ENCODE measurements around the gene RPTOR.
"Not testable (repeated sequence)": the region's sequence is repeated elsewhere in the genome, so short reads cannot be mapped to it uniquely, and the experiment has no call there.

The RPTOR gene

DNA sequence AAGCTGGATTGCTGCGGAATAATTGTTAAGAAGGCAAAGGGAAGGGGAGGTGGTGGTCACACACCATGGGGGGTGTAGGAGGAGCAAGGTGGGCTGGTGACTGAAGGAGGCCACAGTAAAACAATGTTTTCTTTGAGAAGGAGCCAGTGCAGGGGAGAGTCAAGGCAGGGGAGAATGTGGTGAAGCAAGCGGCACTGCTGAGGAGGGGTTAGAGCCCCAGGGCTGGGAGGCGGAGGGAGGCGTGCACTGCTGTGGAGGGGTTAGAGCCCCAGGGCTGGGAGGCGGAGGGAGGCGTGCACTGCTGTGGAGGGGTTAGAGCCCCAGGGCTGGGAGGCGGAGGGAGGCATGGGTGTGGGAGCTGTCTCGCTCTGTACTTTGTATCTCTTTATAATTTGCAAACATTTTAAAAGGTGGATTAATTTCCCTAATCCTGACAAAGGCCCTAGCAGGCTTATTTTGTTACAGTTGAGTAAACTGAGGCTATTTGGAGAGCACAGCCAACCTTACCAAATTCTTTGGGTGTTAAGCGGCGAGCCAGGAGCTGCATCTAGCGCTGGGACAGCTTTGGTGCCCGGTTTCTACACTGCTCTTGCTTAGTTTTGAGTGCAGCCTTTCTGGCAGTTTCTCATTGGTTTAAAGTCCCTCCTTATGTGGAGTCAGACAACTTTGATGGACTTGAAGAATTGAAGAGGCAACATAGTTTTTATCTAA, 20.9 kb downstream of the RPTOR start:
- peaks cover 31% of the 10 kb centered on the region for H3K4me1 Mint-ChIP-seq
- H3K36me3 Mint-ChIP-seq = peaks cover 8% of the 10 kb centered on the region
- no peak overlapping the region for H3K4me3 Mint-ChIP-seq
- H3K27me3 Mint-ChIP-seq = no peaks in the 10 kb centered on the region
- H3K27ac Mint-ChIP-seq = no peak overlapping the region
- no peaks in the 10 kb centered on the region for H3K9me3 Mint-ChIP-seq

- H3K27ac Mint-ChIP-seq = no peak overlapping the region
- H3K36me3 Mint-ChIP-seq = peaks cover 8% of the 10 kb centered on the region
- no peak overlapping the region for H3K4me3 Mint-ChIP-seq
Measured at GRCh38 chr17:80566054-80566400, 21.4 kb downstream of the RPTOR start.

DNA sequence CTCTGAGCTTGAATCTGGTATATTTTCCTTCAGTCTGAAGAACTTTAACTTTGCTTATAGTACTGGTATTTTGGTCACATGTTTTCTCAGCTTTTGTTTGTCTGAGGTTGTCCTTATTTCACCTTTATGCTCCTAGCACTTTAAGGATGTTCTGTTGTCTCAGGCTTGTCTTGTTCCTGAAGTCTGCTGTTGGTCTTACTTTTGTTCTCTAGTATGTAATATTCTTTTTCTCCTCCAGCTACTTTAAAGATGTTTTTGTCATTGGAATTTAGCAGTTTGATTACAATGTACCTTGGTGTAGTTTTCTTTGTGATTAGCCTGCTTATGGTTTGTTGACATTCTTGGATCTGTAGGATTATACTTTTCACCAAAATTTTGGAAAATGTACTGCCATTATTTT, 23.6 kb downstream of the RPTOR start:
- Mint-ChIP-seq H3K4me3 (no peak overlapping the region), H3K9me3 (peaks cover 4% of the 10 kb centered on the region)

More at GRCh38 chr17:80566054-80566400, 21.4 kb downstream of the RPTOR start:
- peaks cover 34% of the 10 kb centered on the region for H3K4me1 Mint-ChIP-seq
- H3K27me3 Mint-ChIP-seq = no peaks in the 10 kb centered on the region
- H3K9me3 Mint-ChIP-seq = no peaks in the 10 kb centered on the region

DNA sequence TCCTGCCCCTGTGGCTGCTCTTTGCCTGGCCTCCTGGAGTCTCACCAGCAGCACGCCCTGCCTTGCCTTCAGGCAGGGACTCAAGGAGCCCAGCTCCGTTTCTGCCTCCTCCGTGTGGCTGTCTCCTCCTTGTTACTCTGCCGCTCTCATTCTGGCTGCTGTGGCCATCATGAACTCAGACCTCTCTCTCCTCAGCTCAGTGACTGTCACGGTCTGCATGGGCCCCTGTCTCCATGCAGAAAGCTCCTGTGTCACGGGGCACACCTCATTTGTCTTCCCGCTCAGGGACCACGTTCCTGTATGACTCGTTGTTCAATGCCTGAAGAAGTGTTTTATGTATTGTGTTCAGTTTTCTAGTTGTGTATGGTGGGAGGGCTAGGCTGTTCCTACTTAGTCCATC, 25.3 kb downstream of the RPTOR start:
- peaks cover 4% of the 10 kb centered on the region for H3K9me3 Mint-ChIP-seq
- H3K4me1 Mint-ChIP-seq = peaks cover 41% of the 10 kb centered on the region
- peak overlapping the region; percentile 93 for H3K27ac Mint-ChIP-seq
- no peaks in the 10 kb centered on the region for H3K27me3 Mint-ChIP-seq
- no peak overlapping the region for H3K4me3 Mint-ChIP-seq
- H3K36me3 Mint-ChIP-seq = peaks cover 20% of the 10 kb centered on the region

More for the DNA sequence above, 23.6 kb downstream of the RPTOR start:
- no peak overlapping the region for H3K27ac Mint-ChIP-seq
- no peaks in the 10 kb centered on the region for H3K27me3 Mint-ChIP-seq
- H3K4me1 Mint-ChIP-seq = peaks cover 38% of the 10 kb centered on the region
- H3K36me3 Mint-ChIP-seq = peaks cover 20% of the 10 kb centered on the region

GRCh38 chr17:80573701-80574100, 29.1 kb downstream of the RPTOR start:
- H3K4me1 Mint-ChIP-seq = peaks cover 59% of the 10 kb centered on the region
- no peak overlapping the region for H3K27ac Mint-ChIP-seq
- H3K9me3 Mint-ChIP-seq = peaks cover 4% of the 10 kb centered on the region

DNA sequence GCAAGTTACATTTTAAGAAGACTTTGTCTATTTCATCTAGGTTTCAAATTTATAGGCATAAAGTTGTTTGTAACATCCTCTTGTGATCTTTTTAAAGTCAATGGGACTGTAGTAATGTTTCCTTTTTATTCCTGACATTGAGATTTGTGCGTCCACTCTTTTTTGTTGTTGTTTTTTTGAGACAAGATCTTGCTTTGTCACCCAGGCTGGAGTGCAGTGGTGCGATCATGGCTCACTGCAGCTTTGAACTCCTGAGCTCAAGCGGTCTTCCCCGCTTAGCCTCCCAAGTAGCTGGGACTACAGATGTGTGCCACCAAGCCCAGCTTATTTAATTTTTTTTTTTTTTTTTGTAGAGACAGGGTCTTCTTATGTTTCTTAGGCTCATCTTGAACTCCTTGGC, 29.9 kb downstream of the RPTOR start:
- Mint-ChIP-seq H3K27me3 (no peaks in the 10 kb centered on the region), H3K4me3 (no peak overlapping the region), H3K27ac (no peak overlapping the region), H3K36me3 (peaks cover 17% of the 10 kb centered on the region), H3K9me3 (peaks cover 4% of the 10 kb centered on the region), H3K4me1 (peaks cover 54% of the 10 kb centered on the region)

More at GRCh38 chr17:80573701-80574100, 29.1 kb downstream of the RPTOR start:
- Mint-ChIP-seq H3K4me3 (no peak overlapping the region), H3K27me3 (no peaks in the 10 kb centered on the region), H3K36me3 (peaks cover 17% of the 10 kb centered on the region)

DNA sequence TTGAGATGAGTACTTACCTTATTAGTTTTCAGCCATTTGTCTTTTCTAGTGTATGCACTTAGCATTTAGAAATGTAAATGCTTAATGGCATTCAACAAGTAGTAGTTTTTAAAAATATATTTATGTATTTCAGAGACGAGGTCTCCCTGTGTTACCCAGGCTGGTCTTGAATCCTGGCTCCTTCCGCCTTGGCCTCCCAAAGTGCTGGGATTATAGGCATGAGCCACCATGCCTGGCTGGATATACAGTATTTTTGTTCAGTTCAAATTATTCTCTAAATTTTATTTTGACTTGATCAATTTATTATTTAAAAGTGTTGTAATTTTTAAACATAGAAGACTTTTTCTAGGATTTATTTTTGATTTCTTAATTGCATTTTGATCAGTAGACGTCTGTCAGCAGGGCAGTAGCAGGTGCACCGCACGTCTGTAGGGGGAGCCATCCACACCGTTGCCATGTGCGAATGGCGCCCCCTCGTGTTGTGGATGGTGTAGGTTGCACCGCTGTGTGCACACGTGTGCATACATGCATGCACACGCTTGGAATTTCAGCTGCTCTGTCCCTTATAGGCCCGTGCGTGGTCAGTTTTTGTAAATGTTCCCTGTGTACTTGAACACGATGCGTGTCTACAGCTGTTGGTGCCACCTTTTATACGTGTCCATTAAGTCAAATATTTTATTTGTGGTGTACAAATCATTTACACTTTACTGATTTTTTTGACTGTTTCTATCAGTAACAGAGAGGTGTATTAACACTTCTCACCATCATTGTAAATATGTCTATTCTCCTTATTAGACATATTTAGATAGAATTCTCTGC, 30.6 kb downstream of the RPTOR start:
- peaks cover 49% of the 10 kb centered on the region for H3K4me1 Mint-ChIP-seq
- H3K27ac Mint-ChIP-seq = peak overlapping the region; percentile 84

DNA sequence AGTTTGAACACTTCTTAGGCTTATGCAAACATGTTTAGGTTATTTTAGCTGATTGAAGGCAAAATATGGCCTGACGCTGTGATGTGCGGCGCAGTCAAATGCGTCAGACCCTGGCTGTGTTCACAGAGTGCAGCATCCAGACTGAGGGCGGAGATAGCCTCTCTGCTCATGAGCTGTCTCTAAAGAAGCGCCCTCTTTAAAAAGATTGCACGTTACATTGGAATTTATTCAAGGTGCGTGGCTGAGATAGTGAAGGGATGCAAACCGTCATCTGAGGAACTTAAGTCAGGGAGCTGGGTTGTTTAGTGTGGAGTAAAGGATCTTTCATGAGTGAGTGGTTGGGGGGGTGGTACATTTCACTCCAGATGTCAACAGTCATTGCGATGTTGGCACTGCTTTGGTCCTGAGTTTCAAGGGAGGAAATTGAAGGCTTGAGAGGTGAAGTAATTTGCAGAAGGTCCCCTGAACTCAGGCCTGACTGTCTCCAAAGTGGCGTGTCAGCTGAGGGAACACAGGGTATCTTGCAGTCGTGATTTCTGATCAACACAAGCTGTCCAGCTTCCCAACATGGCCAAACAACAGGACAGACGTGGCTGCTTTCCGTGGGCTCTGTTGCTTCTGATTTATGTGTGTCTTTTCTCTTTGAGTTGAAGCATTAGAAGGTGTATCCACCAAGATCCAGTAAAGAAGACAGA, 33.4 kb downstream of the RPTOR start:
- peaks cover 44% of the 10 kb centered on the region for H3K4me1 Mint-ChIP-seq
- H3K4me3 Mint-ChIP-seq = no peak overlapping the region
- no peak overlapping the region for H3K27ac Mint-ChIP-seq
- no peaks in the 10 kb centered on the region for H3K9me3 Mint-ChIP-seq
- H3K36me3 Mint-ChIP-seq = peaks cover 5% of the 10 kb centered on the region
- H3K27me3 Mint-ChIP-seq = no peaks in the 10 kb centered on the region

More for the DNA sequence above, 30.6 kb downstream of the RPTOR start:
- Mint-ChIP-seq H3K9me3 (peaks cover 4% of the 10 kb centered on the region), H3K27me3 (no peaks in the 10 kb centered on the region), H3K36me3 (peaks cover 13% of the 10 kb centered on the region), H3K4me3 (no peak overlapping the region)

DNA sequence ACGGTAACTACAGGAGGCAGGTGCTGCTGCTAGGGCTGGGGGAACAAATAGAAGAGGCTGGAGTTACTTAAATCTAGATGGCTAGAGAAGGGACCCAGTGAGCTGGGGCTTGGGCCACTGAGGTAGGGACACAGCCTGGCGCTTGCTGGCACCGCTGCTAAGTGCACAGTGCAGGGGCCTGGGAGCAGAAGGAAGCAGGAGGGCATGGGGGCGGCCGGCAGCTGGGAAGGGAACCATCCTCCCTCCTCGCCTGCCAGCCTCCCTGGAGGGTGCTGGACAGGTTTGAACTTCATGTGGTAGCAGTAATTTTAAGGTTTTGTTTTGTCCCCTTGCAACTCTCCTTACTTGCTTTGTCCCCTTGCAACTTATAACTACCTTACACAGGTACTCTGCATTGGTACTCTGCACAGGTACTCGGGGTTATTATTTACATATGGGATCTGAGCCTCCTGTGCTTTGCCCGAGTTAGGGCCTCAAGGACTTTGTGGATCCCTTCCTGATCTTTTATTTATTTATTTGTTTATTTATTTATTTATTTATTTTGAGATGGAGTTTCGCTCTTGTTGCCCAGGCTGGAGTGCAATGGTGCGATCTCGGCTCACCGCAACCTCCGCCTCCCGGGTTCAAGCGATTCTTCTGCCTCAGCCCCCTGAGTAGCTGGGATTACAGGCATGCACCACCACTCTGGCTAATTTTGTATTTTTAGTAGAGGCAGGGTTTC, 34.2 kb downstream of the RPTOR start:
- not testable (repeated sequence) for H3K27me3 Mint-ChIP-seq, H3K9me3 Mint-ChIP-seq, H3K36me3 Mint-ChIP-seq, H3K4me3 Mint-ChIP-seq, H3K27ac Mint-ChIP-seq
- H3K4me1 Mint-ChIP-seq = peaks cover 42% of the 10 kb centered on the region

DNA sequence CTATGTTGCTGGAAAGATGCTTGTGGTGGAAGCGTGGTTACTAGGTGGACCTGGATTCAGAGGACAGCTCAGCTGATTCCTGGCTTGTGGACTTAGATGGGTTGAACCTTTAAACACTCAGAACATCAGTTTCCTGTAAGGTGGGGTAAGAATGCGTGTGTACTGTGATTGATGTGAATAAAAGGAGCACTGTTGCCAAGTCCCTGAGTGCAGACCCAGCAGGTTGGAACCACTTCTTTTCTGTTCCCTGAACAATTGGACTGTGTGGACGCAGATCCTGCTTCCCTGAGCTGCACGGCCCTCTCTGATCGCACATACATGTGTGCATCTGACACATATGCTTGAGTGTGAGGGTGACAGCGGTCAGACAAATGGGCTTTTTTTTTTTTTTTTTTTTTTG, 37.5 kb downstream of the RPTOR start:
- Mint-ChIP-seq H3K9me3 (no peaks in the 10 kb centered on the region), H3K4me1 (peaks cover 52% of the 10 kb centered on the region), H3K36me3 (peaks cover 6% of the 10 kb centered on the region), H3K4me3 (no peak overlapping the region), H3K27me3 (no peaks in the 10 kb centered on the region), H3K27ac (no peak overlapping the region)

- Mint-ChIP-seq H3K4me3 (no peak overlapping the region), H3K27me3 (no peaks in the 10 kb centered on the region), H3K36me3 (peaks cover 7% of the 10 kb centered on the region), H3K4me1 (peaks cover 58% of the 10 kb centered on the region), H3K27ac (peak overlapping the region; percentile 51), H3K9me3 (no peaks in the 10 kb centered on the region)
Measured at GRCh38 chr17:80584176-80584905, 39.7 kb downstream of the RPTOR start.

GRCh38 chr17:80585890-80586845, 41.5 kb downstream of the RPTOR start:
- H3K27ac Mint-ChIP-seq = peak overlapping the region; percentile 62
- no peaks in the 10 kb centered on the region for H3K27me3 Mint-ChIP-seq
- H3K9me3 Mint-ChIP-seq = no peaks in the 10 kb centered on the region
- peak overlapping the region; percentile 49 for H3K4me3 Mint-ChIP-seq
- H3K36me3 Mint-ChIP-seq = peaks cover 7% of the 10 kb centered on the region
- H3K4me1 Mint-ChIP-seq = peaks cover 73% of the 10 kb centered on the region

DNA sequence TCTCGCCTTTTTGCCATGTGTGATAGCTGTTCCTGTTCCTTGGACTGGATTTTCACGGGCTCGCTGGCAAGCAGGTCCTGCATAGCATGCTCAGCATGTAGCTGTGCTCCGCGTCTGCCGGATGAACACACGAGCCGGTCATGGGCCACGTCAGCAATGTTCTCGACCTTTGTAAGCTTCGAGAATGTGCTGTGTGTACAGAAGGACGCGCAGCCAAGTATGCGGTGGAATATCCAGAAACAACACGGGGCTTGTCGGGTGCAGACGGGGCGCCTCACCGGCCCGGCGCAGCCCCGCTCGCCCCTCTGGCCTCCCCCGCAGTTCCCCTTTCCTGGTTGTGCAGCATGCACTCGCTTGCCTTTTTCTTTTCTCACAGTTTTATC, 42.2 kb downstream of the RPTOR start:
- Mint-ChIP-seq H3K36me3 (peaks cover 6% of the 10 kb centered on the region), H3K27me3 (no peaks in the 10 kb centered on the region), H3K4me1 (peaks cover 78% of the 10 kb centered on the region), H3K9me3 (no peaks in the 10 kb centered on the region), H3K27ac (peak overlapping the region; percentile 73), H3K4me3 (peak overlapping the region; percentile 49)
